Central memory CD4-positive, alpha-beta T cell (primary cell): ENCODE measurements around the gene CELA2A.
"Not testable (repeated sequence)": the region's sequence is repeated elsewhere in the genome, so short reads cannot be mapped to it uniquely, and the experiment has no call there.

ENCODE experiments used
- DNase-seq: peaks from one replicate; pipeline ENCODE4 v3.0.0; 2022

The CELA2A gene

GRCh38 chr1:15425521-15425920 lies 31.0 kb upstream of the CELA2A start:
- DNase-seq, result no peak

GRCh38 chr1:15425958-15426357 lies 30.6 kb upstream of the CELA2A start:
- DNase-seq, result no peak

- no peak for DNase-seq
These were observed 29.8 kb upstream of the CELA2A start for GRCh38 chr1:15426492-15427279.

GRCh38 chr1:15427280-15427666 lies 29.3 kb upstream of the CELA2A start:
- no peak for DNase-seq

GRCh38 chr1:15428252-15428651 lies 28.3 kb upstream of the CELA2A start:
- not testable (repeated sequence) for DNase-seq

GRCh38 chr1:15428815-15429435 lies 27.6 kb upstream of the CELA2A start:
- DNase-seq, result no peak

- DNase-seq, result no peak
These were observed 26.8 kb upstream of the CELA2A start for GRCh38 chr1:15429701-15430149.

GRCh38 chr1:15430787-15431570 lies 25.6 kb upstream of the CELA2A start:
- DNase-seq, result peak; percentile 63

GRCh38 chr1:15431571-15431948 lies 25.0 kb upstream of the CELA2A start:
- DNase-seq, result no peak

- DNase-seq, result no peak
These were observed 24.2 kb upstream of the CELA2A start for GRCh38 chr1:15432324-15432723.

GRCh38 chr1:15433471-15433870 lies 23.1 kb upstream of the CELA2A start:
- DNase-seq, result no peak

- not testable (repeated sequence) for DNase-seq
These were observed 21.8 kb upstream of the CELA2A start for GRCh38 chr1:15434739-15435138.

- no peak for DNase-seq
These were observed 21.1 kb upstream of the CELA2A start for GRCh38 chr1:15435239-15436077.

- DNase-seq, result no peak
These were observed 19.6 kb upstream of the CELA2A start for GRCh38 chr1:15436881-15437442.

- DNase-seq, result no peak
These were observed 17.2 kb upstream of the CELA2A start for GRCh38 chr1:15439325-15439724.

GRCh38 chr1:15440357-15440756 lies 16.2 kb upstream of the CELA2A start:
- no peak for DNase-seq

- no peak for DNase-seq
These were observed 15.3 kb upstream of the CELA2A start for GRCh38 chr1:15441247-15441646.

GRCh38 chr1:15442119-15442518 lies 14.4 kb upstream of the CELA2A start:
- no peak for DNase-seq

GRCh38 chr1:15442759-15443158 lies 13.8 kb upstream of the CELA2A start:
- DNase-seq, result no peak

GRCh38 chr1:15443281-15443680 lies 13.3 kb upstream of the CELA2A start:
- DNase-seq, result no peak

GRCh38 chr1:15444468-15445389 lies 11.8 kb upstream of the CELA2A start:
- DNase-seq, result no peak
